ENCODE data around the gene SIX3. TPM values are rescaled to one million over a fixed set of nuclear protein-coding genes. Genes with fewer than 3 reads are reported as not detected.

Gene SIX3
- 1.7 and 3.0 TPM in 2 replicates for total RNA-seq (2014; rRNA removed; shearing (Covaris generic))

- peak; percentile 72 for DNase-seq
- peaks cover 96% of the 10 kb centered on the region for H3K27me3 ChIP-seq (ENCODE audit: control insufficient read depth, insufficient read depth, low read length)
- H3K4me3 ChIP-seq (ENCODE audit: insufficient read depth, low read depth, low read length) = peak within 1 kb of the TSS; percentile 44
- no peaks in the 10 kb centered on the region for H3K36me3 ChIP-seq (replicated peaks; ENCODE audit: control insufficient read depth, insufficient read depth, low read length)
These were observed at the start of gene SIX3 for GRCh38 chr2:44941551-44942234. Gene SIX3, plus strand, starts transcription at chr2:44941702. Its CDS starts 403 bp downstream, at chr2:44942105.

- H3K27me3 ChIP-seq (ENCODE audit: control insufficient read depth, insufficient read depth, low read length) = no peaks in the 10 kb centered on the region
- no peak overlapping the region for H3K4me3 ChIP-seq (ENCODE audit: insufficient read depth, low read depth, low read length)
- H3K36me3 ChIP-seq (replicated peaks; ENCODE audit: control insufficient read depth, insufficient read depth, low read length) = no peaks in the 10 kb centered on the region
- DNase-seq = no peak
These were observed 47.4 kb upstream of the SIX3 start for GRCh38 chr2:44894058-44894457.

- Histone ChIP-seq H3K4me3 (ENCODE audit: insufficient read depth, low read depth, low read length) (no peak overlapping the region), H3K27me3 (ENCODE audit: control insufficient read depth, insufficient read depth, low read length) (no peaks in the 10 kb centered on the region; the same call in 1 of the 2 replicates)
- DNase-seq = no peak
These were observed 46.4 kb upstream of the SIX3 start for GRCh38 chr2:44895061-44895460.

GRCh38 chr2:44897406-44897805 lies 44.1 kb upstream of the SIX3 start:
- Histone ChIP-seq H3K4me3 (ENCODE audit: insufficient read depth, low read depth, low read length) (no peak overlapping the region), H3K27me3 (ENCODE audit: control insufficient read depth, insufficient read depth, low read length) (no peaks in the 10 kb centered on the region; the same call in 1 of the 2 replicates), H3K36me3 (replicated peaks; ENCODE audit: control insufficient read depth, insufficient read depth, low read length) (no peaks in the 10 kb centered on the region)
- DNase-seq = no peak

More at GRCh38 chr2:44895061-44895460, 46.4 kb upstream of the SIX3 start:
- no peaks in the 10 kb centered on the region for H3K36me3 ChIP-seq (replicated peaks; ENCODE audit: control insufficient read depth, insufficient read depth, low read length)

- no peak overlapping the region for H3K4me3 ChIP-seq (ENCODE audit: insufficient read depth, low read depth, low read length)
- no peaks in the 10 kb centered on the region for H3K36me3 ChIP-seq (replicated peaks; ENCODE audit: control insufficient read depth, insufficient read depth, low read length)
- DNase-seq = no peak
- H3K27me3 ChIP-seq (ENCODE audit: control insufficient read depth, insufficient read depth, low read length) = no peaks in the 10 kb centered on the region; the same call in 1 of the 2 replicates
These were observed 39.0 kb upstream of the SIX3 start for GRCh38 chr2:44902217-44903137.

GRCh38 chr2:44904578-44904977 lies 36.9 kb upstream of the SIX3 start:
- H3K36me3 ChIP-seq (replicated peaks; ENCODE audit: control insufficient read depth, insufficient read depth, low read length) = no peaks in the 10 kb centered on the region
- DNase-seq = peak; percentile 33
- H3K27me3 ChIP-seq (ENCODE audit: control insufficient read depth, insufficient read depth, low read length) = no peaks in the 10 kb centered on the region
- no peak overlapping the region for H3K4me3 ChIP-seq (ENCODE audit: insufficient read depth, low read depth, low read length)

- Histone ChIP-seq H3K4me3 (ENCODE audit: insufficient read depth, low read depth, low read length) (no peak overlapping the region), H3K27me3 (ENCODE audit: control insufficient read depth, insufficient read depth, low read length) (no peaks in the 10 kb centered on the region), H3K36me3 (replicated peaks; ENCODE audit: control insufficient read depth, insufficient read depth, low read length) (no peaks in the 10 kb centered on the region)
- DNase-seq = no peak
These were observed 34.5 kb upstream of the SIX3 start for GRCh38 chr2:44906972-44907371.

GRCh38 chr2:44909831-44910230 lies 31.7 kb upstream of the SIX3 start:
- no peaks in the 10 kb centered on the region for H3K36me3 ChIP-seq (replicated peaks; ENCODE audit: control insufficient read depth, insufficient read depth, low read length)
- no peak for DNase-seq
- no peaks in the 10 kb centered on the region for H3K27me3 ChIP-seq (ENCODE audit: control insufficient read depth, insufficient read depth, low read length)
- H3K4me3 ChIP-seq (ENCODE audit: insufficient read depth, low read depth, low read length) = no peak overlapping the region

- no peak for DNase-seq
- Histone ChIP-seq H3K27me3 (ENCODE audit: control insufficient read depth, insufficient read depth, low read length) (no peaks in the 10 kb centered on the region), H3K36me3 (replicated peaks; ENCODE audit: control insufficient read depth, insufficient read depth, low read length) (no peaks in the 10 kb centered on the region), H3K4me3 (ENCODE audit: insufficient read depth, low read depth, low read length) (no peak overlapping the region)
These were observed 28.8 kb upstream of the SIX3 start for GRCh38 chr2:44912660-44913059.

GRCh38 chr2:44916291-44916690 lies 25.2 kb upstream of the SIX3 start:
- no peak overlapping the region for H3K4me3 ChIP-seq (ENCODE audit: insufficient read depth, low read depth, low read length)
- DNase-seq = no peak
- H3K27me3 ChIP-seq (ENCODE audit: control insufficient read depth, insufficient read depth, low read length) = no peaks in the 10 kb centered on the region
- no peaks in the 10 kb centered on the region for H3K36me3 ChIP-seq (replicated peaks; ENCODE audit: control insufficient read depth, insufficient read depth, low read length)

- no peak for DNase-seq
- H3K36me3 ChIP-seq (replicated peaks; ENCODE audit: control insufficient read depth, insufficient read depth, low read length) = no peaks in the 10 kb centered on the region
- peaks cover 5% of the 10 kb centered on the region; the same call in 1 of the 2 replicates for H3K27me3 ChIP-seq (ENCODE audit: control insufficient read depth, insufficient read depth, low read length)
- no peak overlapping the region for H3K4me3 ChIP-seq (ENCODE audit: insufficient read depth, low read depth, low read length)
These were observed 23.3 kb upstream of the SIX3 start for GRCh38 chr2:44918095-44918775.

GRCh38 chr2:44920751-44921150 lies 20.8 kb upstream of the SIX3 start:
- H3K27me3 ChIP-seq (ENCODE audit: control insufficient read depth, insufficient read depth, low read length) = peaks cover 28% of the 10 kb centered on the region
- no peaks in the 10 kb centered on the region for H3K36me3 ChIP-seq (replicated peaks; ENCODE audit: control insufficient read depth, insufficient read depth, low read length)
- peak; percentile 57 for DNase-seq
- H3K4me3 ChIP-seq (ENCODE audit: insufficient read depth, low read depth, low read length) = no peak overlapping the region

GRCh38 chr2:44922776-44923175 lies 18.7 kb upstream of the SIX3 start:
- Histone ChIP-seq H3K27me3 (ENCODE audit: control insufficient read depth, insufficient read depth, low read length) (peaks cover 46% of the 10 kb centered on the region), H3K36me3 (replicated peaks; ENCODE audit: control insufficient read depth, insufficient read depth, low read length) (no peaks in the 10 kb centered on the region), H3K4me3 (ENCODE audit: insufficient read depth, low read depth, low read length) (no peak overlapping the region)
- no peak for DNase-seq

GRCh38 chr2:44925561-44926136 lies 15.9 kb upstream of the SIX3 start:
- Histone ChIP-seq H3K4me3 (ENCODE audit: insufficient read depth, low read depth, low read length) (no peak overlapping the region), H3K27me3 (ENCODE audit: control insufficient read depth, insufficient read depth, low read length) (peaks cover 75% of the 10 kb centered on the region), H3K36me3 (replicated peaks; ENCODE audit: control insufficient read depth, insufficient read depth, low read length) (no peaks in the 10 kb centered on the region)
- DNase-seq = no peak
